ENCODE data around the gene MANBA. TPM values are rescaled to one million over a fixed set of nuclear protein-coding genes. Genes with fewer than 3 reads are reported as not detected.

Gene MANBA
- polyA plus RNA-seq (2013, experiment 1 of 4) = 31.8 TPM
- polyA plus RNA-seq (2013, experiment 2 of 4) = 31.9 TPM
- 25.4 TPM for polyA plus RNA-seq (2013, experiment 3 of 4)
- 28.8 TPM for polyA plus RNA-seq (2013, experiment 4 of 4)

DNA sequence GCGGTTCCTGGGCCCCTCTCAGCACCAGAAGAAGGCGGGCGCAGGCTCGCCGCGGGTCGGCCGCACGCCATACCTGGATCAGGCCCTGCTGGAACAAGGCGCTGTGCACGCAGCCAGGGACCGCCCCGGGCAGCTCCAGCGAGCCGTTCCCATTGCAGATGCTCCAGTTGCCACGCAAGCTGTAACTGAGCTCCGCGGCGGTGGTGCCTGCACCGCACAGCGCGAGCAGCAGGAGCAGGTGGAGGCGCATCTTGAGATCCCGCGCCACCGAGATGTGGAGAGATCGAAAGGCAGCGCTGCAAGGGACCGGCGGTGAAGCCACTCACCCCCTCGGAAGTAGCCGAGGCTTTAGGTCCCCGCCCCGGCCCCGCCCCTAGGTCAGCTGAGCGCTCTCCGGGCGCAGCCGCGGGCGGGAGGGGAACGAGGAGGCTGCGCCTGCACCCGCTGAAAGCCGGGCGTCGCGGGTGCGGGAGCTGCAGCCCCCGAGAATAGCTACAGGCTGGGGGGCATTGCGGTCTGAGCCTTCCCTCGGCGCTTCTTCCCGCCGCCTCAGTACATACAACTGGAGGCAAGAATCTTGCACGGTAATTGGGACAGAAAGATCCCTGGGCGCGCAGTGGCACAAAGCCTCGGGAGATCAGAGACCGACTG, at the start of gene MANBA:
Gene MANBA, minus strand, starts transcription at position 324 of the 651 bp plus-strand sequence. Its CDS starts 74 bp downstream, at position 250.
- H3K27ac ChIP-seq (ENCODE audit: insufficient read depth, low read depth, low read length, poor library complexity, severe bottlenecking) = peak within 1 kb of the TSS; percentile 27

DNA sequence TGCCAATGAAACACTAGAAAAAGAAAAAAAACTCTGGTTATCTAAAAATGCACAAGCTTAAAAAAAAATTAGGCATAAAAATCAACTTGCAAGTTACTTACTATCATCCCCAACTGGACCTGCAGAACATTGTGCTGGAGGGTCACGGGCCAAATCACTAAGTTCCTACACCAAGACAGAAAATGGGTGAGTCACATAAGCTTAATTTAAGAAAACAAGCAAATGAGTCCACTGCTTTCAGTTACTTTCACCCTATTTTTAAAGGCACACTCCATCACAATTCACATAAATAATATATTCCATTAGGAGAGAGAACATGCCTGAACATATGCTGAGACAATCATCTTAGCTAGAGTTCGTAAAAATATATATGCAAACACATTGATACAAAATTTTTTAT, 48.9 kb upstream of the MANBA start:
- Histone ChIP-seq H3K4me3 (ENCODE audit: insufficient read depth, low read depth, low read length) (no peak overlapping the region), H3K36me3 (ENCODE audit: control insufficient read depth, insufficient read depth, low read length) (peaks cover 8% of the 10 kb centered on the region), H3K4me1 (ENCODE audit: control insufficient read depth, insufficient read depth, low read length) (no peaks in the 10 kb centered on the region), H3K9me3 (ENCODE audit: control insufficient read depth, low read length) (no peaks in the 10 kb centered on the region), H3K27me3 (ENCODE audit: control insufficient read depth, insufficient read depth, low read length, poor library complexity, severe bottlenecking) (no peaks in the 10 kb centered on the region), H3K27ac (ENCODE audit: insufficient read depth, low read depth, low read length, poor library complexity, severe bottlenecking) (no peak overlapping the region)
- WGBS, 2 experiments = 100% methylated on average over 2 of the region's 2 CpGs

More for the DNA sequence above, at the start of gene MANBA:
- H3K36me3 ChIP-seq (ENCODE audit: control insufficient read depth, insufficient read depth, low read length) = no peaks in the 10 kb centered on the region
- peak within 1 kb of the TSS; percentile 65 for H3K4me3 ChIP-seq (ENCODE audit: insufficient read depth, low read depth, low read length)
- peaks cover 4% of the 10 kb centered on the region for H3K4me1 ChIP-seq (ENCODE audit: control insufficient read depth, insufficient read depth, low read length)
- WGBS, 2 experiments = 0% methylated on average over 60 of the region's 60 CpGs
- H3K9me3 ChIP-seq (ENCODE audit: control insufficient read depth, low read length) = no peaks in the 10 kb centered on the region
- peaks cover 10% of the 10 kb centered on the region for H3K27me3 ChIP-seq (ENCODE audit: control insufficient read depth, insufficient read depth, low read length, poor library complexity, severe bottlenecking)

DNA sequence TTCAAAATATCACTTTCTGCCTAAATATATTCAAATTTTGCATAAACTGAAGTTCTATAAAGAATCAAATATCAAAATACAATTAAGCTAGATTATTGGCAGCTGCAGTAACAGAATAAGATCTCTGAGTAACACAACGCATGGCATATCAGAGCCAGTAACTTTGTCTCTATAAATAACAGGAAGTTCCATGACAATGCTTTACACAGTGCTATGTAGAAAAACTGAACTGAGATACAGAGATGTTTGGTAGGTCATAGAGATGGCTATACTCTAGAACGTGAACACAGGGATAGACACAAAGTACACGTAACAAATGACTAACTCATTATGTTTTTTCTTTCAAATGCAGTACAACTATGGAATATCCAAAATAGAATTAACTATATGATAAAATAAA, 48.4 kb upstream of the MANBA start:
- 89 to 96% methylated on average over 1 of the region's 3 CpGs for WGBS, 2 experiments
- no peak overlapping the region for H3K27ac ChIP-seq (ENCODE audit: insufficient read depth, low read depth, low read length, poor library complexity, severe bottlenecking)
- no peaks in the 10 kb centered on the region for H3K4me1 ChIP-seq (ENCODE audit: control insufficient read depth, insufficient read depth, low read length)
- no peaks in the 10 kb centered on the region for H3K9me3 ChIP-seq (ENCODE audit: control insufficient read depth, low read length)
- no peaks in the 10 kb centered on the region for H3K27me3 ChIP-seq (ENCODE audit: control insufficient read depth, insufficient read depth, low read length, poor library complexity, severe bottlenecking)
- H3K4me3 ChIP-seq (ENCODE audit: insufficient read depth, low read depth, low read length) = no peak overlapping the region
- peaks cover 12% of the 10 kb centered on the region for H3K36me3 ChIP-seq (ENCODE audit: control insufficient read depth, insufficient read depth, low read length)

DNA sequence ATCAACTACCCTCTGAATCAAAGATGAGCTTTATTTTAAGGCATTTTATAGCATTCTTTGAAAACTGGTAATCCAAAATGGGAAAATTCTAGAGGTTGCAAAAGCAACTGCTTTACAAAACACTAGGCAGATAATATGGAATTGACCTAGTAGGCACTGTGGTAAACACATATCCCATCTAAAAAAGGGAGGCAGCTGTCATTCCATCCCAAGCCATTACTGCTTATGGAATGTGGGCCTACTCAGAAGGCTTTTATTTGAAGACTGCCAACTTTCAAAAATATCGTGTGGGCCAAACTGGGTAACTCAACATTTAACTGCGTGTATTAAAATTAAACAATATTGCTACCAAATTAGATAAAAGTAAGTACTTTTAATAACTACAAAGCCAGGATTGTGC, 47.2 kb upstream of the MANBA start:
- H3K36me3 ChIP-seq (ENCODE audit: control insufficient read depth, insufficient read depth, low read length) = peaks cover 19% of the 10 kb centered on the region
- 96 to 100% methylated on average over 1 to 2 of the region's 2 CpGs for WGBS, 2 experiments

DNA sequence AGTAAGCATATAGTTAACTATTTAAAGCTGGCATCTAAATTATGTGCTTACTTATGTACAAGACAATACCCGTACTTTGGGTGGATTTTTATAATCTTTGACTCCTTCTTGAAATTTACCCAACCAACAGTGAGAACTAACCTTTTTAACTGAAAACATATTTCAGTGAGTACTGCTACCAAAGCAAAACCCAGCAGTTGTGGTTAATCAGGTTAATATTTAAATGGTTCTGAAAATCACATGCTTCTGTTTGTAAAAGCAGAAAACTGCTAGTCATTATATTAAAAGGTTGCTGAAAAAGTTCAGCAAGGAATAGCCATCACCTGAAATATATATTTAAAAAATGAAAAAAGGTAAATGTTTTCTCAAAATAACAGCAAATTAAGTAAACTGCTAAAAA, 46.6 kb upstream of the MANBA start:
- no peak overlapping the region for H3K27ac ChIP-seq (ENCODE audit: insufficient read depth, low read depth, low read length, poor library complexity, severe bottlenecking)
- peaks cover 19% of the 10 kb centered on the region for H3K36me3 ChIP-seq (ENCODE audit: control insufficient read depth, insufficient read depth, low read length)
- no peak overlapping the region for H3K4me3 ChIP-seq (ENCODE audit: insufficient read depth, low read depth, low read length)
- H3K4me1 ChIP-seq (ENCODE audit: control insufficient read depth, insufficient read depth, low read length) = no peaks in the 10 kb centered on the region
- H3K9me3 ChIP-seq (ENCODE audit: control insufficient read depth, low read length) = no peaks in the 10 kb centered on the region
- 100% methylated on average over 1 of the region's 1 CpG for WGBS, 2 experiments
- H3K27me3 ChIP-seq (ENCODE audit: control insufficient read depth, insufficient read depth, low read length, poor library complexity, severe bottlenecking) = no peaks in the 10 kb centered on the region

More for the DNA sequence above, 47.2 kb upstream of the MANBA start:
- H3K4me1 ChIP-seq (ENCODE audit: control insufficient read depth, insufficient read depth, low read length) = no peaks in the 10 kb centered on the region
- no peaks in the 10 kb centered on the region for H3K9me3 ChIP-seq (ENCODE audit: control insufficient read depth, low read length)
- H3K27me3 ChIP-seq (ENCODE audit: control insufficient read depth, insufficient read depth, low read length, poor library complexity, severe bottlenecking) = no peaks in the 10 kb centered on the region
- no peak overlapping the region for H3K27ac ChIP-seq (ENCODE audit: insufficient read depth, low read depth, low read length, poor library complexity, severe bottlenecking)
- H3K4me3 ChIP-seq (ENCODE audit: insufficient read depth, low read depth, low read length) = no peak overlapping the region

DNA sequence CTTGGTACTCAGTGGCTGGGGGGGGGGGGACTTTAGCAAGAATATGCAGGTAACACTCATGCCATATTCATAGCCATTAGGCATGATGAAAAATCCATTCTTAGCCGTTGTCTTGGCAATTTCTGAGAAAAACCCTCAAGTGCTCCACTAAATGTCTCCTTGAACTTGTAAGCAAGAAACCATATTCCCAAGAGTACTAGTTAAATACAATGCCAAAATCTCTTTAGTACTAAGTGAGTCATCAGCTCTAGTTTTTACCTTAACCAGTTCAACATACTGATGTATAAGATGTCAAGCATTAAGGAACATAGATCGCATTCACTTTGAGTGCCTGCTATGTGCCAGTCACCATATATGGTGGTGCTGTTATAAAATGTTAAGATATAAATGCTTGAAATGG, 39.0 kb upstream of the MANBA start:
- H3K36me3 ChIP-seq (ENCODE audit: control insufficient read depth, insufficient read depth, low read length) = peaks cover 39% of the 10 kb centered on the region
- H3K9me3 ChIP-seq (ENCODE audit: control insufficient read depth, low read length) = no peaks in the 10 kb centered on the region
- no peaks in the 10 kb centered on the region for H3K27me3 ChIP-seq (ENCODE audit: control insufficient read depth, insufficient read depth, low read length, poor library complexity, severe bottlenecking)
- no peak overlapping the region for H3K27ac ChIP-seq (ENCODE audit: insufficient read depth, low read depth, low read length, poor library complexity, severe bottlenecking)
- H3K4me3 ChIP-seq (ENCODE audit: insufficient read depth, low read depth, low read length) = no peak overlapping the region
- no peaks in the 10 kb centered on the region for H3K4me1 ChIP-seq (ENCODE audit: control insufficient read depth, insufficient read depth, low read length)
- 95 to 100% methylated on average over 2 of the region's 2 CpGs for WGBS, 2 experiments

DNA sequence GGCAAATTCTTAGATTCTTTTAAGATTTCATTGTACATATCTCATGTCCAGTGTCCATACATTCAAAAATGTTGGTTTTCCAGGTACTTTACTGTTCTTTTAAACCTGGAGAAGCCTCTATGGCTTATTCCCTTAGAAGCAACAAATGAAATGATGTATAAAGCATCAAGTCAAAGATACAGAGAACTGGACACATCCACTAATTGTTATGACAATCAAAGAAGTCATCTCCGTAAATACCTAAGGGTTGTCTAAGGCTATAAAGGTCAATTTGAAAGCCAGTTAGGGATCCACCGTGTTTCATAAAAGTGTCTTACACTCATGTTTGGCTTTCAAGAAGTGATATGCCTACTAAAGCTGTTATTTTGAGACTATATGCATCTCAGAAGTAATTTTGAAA, 34.2 kb upstream of the MANBA start:
- Histone ChIP-seq H3K4me3 (ENCODE audit: insufficient read depth, low read depth, low read length) (no peak overlapping the region), H3K9me3 (ENCODE audit: control insufficient read depth, low read length) (no peaks in the 10 kb centered on the region), H3K36me3 (ENCODE audit: control insufficient read depth, insufficient read depth, low read length) (peaks cover 12% of the 10 kb centered on the region), H3K4me1 (ENCODE audit: control insufficient read depth, insufficient read depth, low read length) (no peaks in the 10 kb centered on the region), H3K27ac (ENCODE audit: insufficient read depth, low read depth, low read length, poor library complexity, severe bottlenecking) (no peak overlapping the region), H3K27me3 (ENCODE audit: control insufficient read depth, insufficient read depth, low read length, poor library complexity, severe bottlenecking) (no peaks in the 10 kb centered on the region)
- 93 to 94% methylated on average over 2 of the region's 2 CpGs for whole genome bisulfite sequencing, 2 experiments

DNA sequence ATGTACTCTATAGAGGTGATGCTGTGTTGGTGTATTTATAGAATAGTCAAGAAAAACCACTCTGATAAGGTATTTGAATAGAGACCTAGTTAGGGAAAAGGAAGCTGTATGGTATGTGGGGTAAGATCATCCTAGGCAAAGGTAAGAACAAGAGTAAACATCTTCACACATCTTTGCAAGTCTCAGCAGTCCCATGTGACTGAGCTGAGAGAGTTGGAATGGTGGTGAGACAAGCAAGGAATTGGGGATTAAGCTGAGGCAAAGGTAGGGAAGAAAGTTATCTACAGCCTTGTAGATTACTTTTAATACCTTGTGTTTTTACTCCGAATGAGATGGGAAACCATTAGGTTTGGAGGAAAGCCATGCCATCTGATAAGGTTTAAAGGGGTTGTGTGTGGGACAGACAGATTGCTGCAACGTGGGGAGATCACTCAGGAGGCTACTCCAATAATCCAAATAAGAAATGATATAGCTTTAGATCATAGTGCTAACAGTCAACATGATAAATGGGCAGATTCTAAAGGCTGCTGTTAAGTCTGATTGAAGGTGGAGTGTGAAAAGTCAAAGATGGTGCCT, 31.7 kb upstream of the MANBA start:
- WGBS, 2 experiments = 97 to 100% methylated on average over 2 of the region's 2 CpGs
- Histone ChIP-seq H3K27ac (ENCODE audit: insufficient read depth, low read depth, low read length, poor library complexity, severe bottlenecking) (no peak overlapping the region), H3K9me3 (ENCODE audit: control insufficient read depth, low read length) (no peaks in the 10 kb centered on the region), H3K27me3 (ENCODE audit: control insufficient read depth, insufficient read depth, low read length, poor library complexity, severe bottlenecking) (no peaks in the 10 kb centered on the region), H3K36me3 (ENCODE audit: control insufficient read depth, insufficient read depth, low read length) (peaks cover 2% of the 10 kb centered on the region), H3K4me1 (ENCODE audit: control insufficient read depth, insufficient read depth, low read length) (no peaks in the 10 kb centered on the region), H3K4me3 (ENCODE audit: insufficient read depth, low read depth, low read length) (no peak overlapping the region)

- Histone ChIP-seq H3K4me3 (ENCODE audit: insufficient read depth, low read depth, low read length) (no peak overlapping the region), H3K36me3 (ENCODE audit: control insufficient read depth, insufficient read depth, low read length) (peaks cover 2% of the 10 kb centered on the region), H3K27me3 (ENCODE audit: control insufficient read depth, insufficient read depth, low read length, poor library complexity, severe bottlenecking) (no peaks in the 10 kb centered on the region), H3K4me1 (ENCODE audit: control insufficient read depth, insufficient read depth, low read length) (no peaks in the 10 kb centered on the region), H3K27ac (ENCODE audit: insufficient read depth, low read depth, low read length, poor library complexity, severe bottlenecking) (no peak overlapping the region), H3K9me3 (ENCODE audit: control insufficient read depth, low read length) (no peaks in the 10 kb centered on the region)
- WGBS, 2 experiments = 79 to 82% methylated on average over 7 of the region's 7 CpGs
Observed at GRCh38 chr4:102791318-102791835, 30.6 kb upstream of the MANBA start.

- Histone ChIP-seq H3K27me3 (ENCODE audit: control insufficient read depth, insufficient read depth, low read length, poor library complexity, severe bottlenecking) (no peaks in the 10 kb centered on the region), H3K9me3 (ENCODE audit: control insufficient read depth, low read length) (no peaks in the 10 kb centered on the region), H3K4me1 (ENCODE audit: control insufficient read depth, insufficient read depth, low read length) (no peaks in the 10 kb centered on the region), H3K36me3 (ENCODE audit: control insufficient read depth, insufficient read depth, low read length) (no peaks in the 10 kb centered on the region), H3K4me3 (ENCODE audit: insufficient read depth, low read depth, low read length) (no peak overlapping the region), H3K27ac (ENCODE audit: insufficient read depth, low read depth, low read length, poor library complexity, severe bottlenecking) (no peak overlapping the region)
- 96 to 98% methylated on average over 3 of the region's 3 CpGs for WGBS, 2 experiments
Observed at GRCh38 chr4:102789317-102789717, 28.5 kb upstream of the MANBA start.

Measured in ectodermal cell (in vitro differentiated cells).